ENCODE results near the gene FCGR2B. TPM values are rescaled to one million over a fixed set of nuclear protein-coding genes. Genes with fewer than 3 reads are reported as not detected.
"Not testable (repeated sequence)": the region's sequence is repeated elsewhere in the genome, so short reads cannot be mapped to it uniquely, and the experiment has no call there.

Gene FCGR2B
- total and polyA plus RNA-seq, 2 donors (not counting 1 experiment from before 2014, with no cell fraction given), result not detected

- H3K4me3 ChIP-seq (replicated peaks in 1 of 4; ENCODE audit: control extremely low read depth in 1 of 4, insufficient read depth in 1 of 4, low read depth in 3 of 4, low read length in 4 of 4), result not testable (repeated sequence)
These were observed 39.4 kb upstream of the FCGR2B start for GRCh38 chr1:161623401-161624051.

GRCh38 chr1:161624605-161625004 is 38.3 kb upstream of the FCGR2B start:
- not testable (repeated sequence) for H3K9ac ChIP-seq (ENCODE audit: insufficient read depth, low read length); H3K27ac ChIP-seq (ENCODE audit: insufficient read depth, low read length); H3K9me3 ChIP-seq (ENCODE audit: control insufficient read depth, insufficient read depth, low read depth, low read length); H4K20me1 ChIP-seq (ENCODE audit: control insufficient read depth, extremely low read depth, insufficient read depth, low read length); H3K36me3 ChIP-seq (ENCODE audit: control insufficient read depth, insufficient read depth, low read length); H2AFZ ChIP-seq (ENCODE audit: low read length); H3K79me2 ChIP-seq (ENCODE audit: control insufficient read depth, insufficient read depth, low read length); DNase-seq (ENCODE audit: low read depth in 2 of 2); H3K4me3 ChIP-seq (replicated peaks in 1 of 4; ENCODE audit: control extremely low read depth in 1 of 4, insufficient read depth in 1 of 4, low read depth in 3 of 4, low read length in 4 of 4); H3K4me2 ChIP-seq (ENCODE audit: extremely low read depth, insufficient read depth, low read length); H3K27me3 ChIP-seq (ENCODE audit: control insufficient read depth, insufficient read depth, low read length); H3K4me1 ChIP-seq (ENCODE audit: control insufficient read depth, extremely low read depth, insufficient read depth, low read length)

More at GRCh38 chr1:161623401-161624051, 39.4 kb upstream of the FCGR2B start:
- not testable (repeated sequence) for H3K4me1 ChIP-seq (ENCODE audit: control insufficient read depth, extremely low read depth, insufficient read depth, low read length); H3K4me2 ChIP-seq (ENCODE audit: extremely low read depth, insufficient read depth, low read length); DNase-seq (ENCODE audit: low read depth in 2 of 2); H3K79me2 ChIP-seq (ENCODE audit: control insufficient read depth, insufficient read depth, low read length); H3K9ac ChIP-seq (ENCODE audit: insufficient read depth, low read length); H4K20me1 ChIP-seq (ENCODE audit: control insufficient read depth, extremely low read depth, insufficient read depth, low read length); H2AFZ ChIP-seq (ENCODE audit: low read length); H3K9me3 ChIP-seq (ENCODE audit: control insufficient read depth, insufficient read depth, low read depth, low read length); H3K27me3 ChIP-seq (ENCODE audit: control insufficient read depth, insufficient read depth, low read length); H3K27ac ChIP-seq (ENCODE audit: insufficient read depth, low read length); H3K36me3 ChIP-seq (ENCODE audit: control insufficient read depth, insufficient read depth, low read length)

- not testable (repeated sequence) for DNase-seq (ENCODE audit: low read depth in 2 of 2); H3K9me3 ChIP-seq (ENCODE audit: control insufficient read depth, insufficient read depth, low read depth, low read length); H3K79me2 ChIP-seq (ENCODE audit: control insufficient read depth, insufficient read depth, low read length); H2AFZ ChIP-seq (ENCODE audit: low read length); H4K20me1 ChIP-seq (ENCODE audit: control insufficient read depth, extremely low read depth, insufficient read depth, low read length); H3K27me3 ChIP-seq (ENCODE audit: control insufficient read depth, insufficient read depth, low read length); H3K4me1 ChIP-seq (ENCODE audit: control insufficient read depth, extremely low read depth, insufficient read depth, low read length); H3K36me3 ChIP-seq (ENCODE audit: control insufficient read depth, insufficient read depth, low read length); H3K27ac ChIP-seq (ENCODE audit: insufficient read depth, low read length); H3K4me2 ChIP-seq (ENCODE audit: extremely low read depth, insufficient read depth, low read length); H3K4me3 ChIP-seq (replicated peaks in 1 of 4; ENCODE audit: control extremely low read depth in 1 of 4, insufficient read depth in 1 of 4, low read depth in 3 of 4, low read length in 4 of 4); H3K9ac ChIP-seq (ENCODE audit: insufficient read depth, low read length)
These were observed 36.3 kb upstream of the FCGR2B start for GRCh38 chr1:161626445-161627146.

GRCh38 chr1:161630128-161630742 is 32.7 kb upstream of the FCGR2B start:
- DNase-seq (ENCODE audit: low read depth in 2 of 2); H3K4me3 ChIP-seq (replicated peaks in 1 of 4; ENCODE audit: control extremely low read depth in 1 of 4, insufficient read depth in 1 of 4, low read depth in 3 of 4, low read length in 4 of 4); H3K79me2 ChIP-seq (ENCODE audit: control insufficient read depth, insufficient read depth, low read length); H2AFZ ChIP-seq (ENCODE audit: low read length); H3K9ac ChIP-seq (ENCODE audit: insufficient read depth, low read length); H3K27ac ChIP-seq (ENCODE audit: insufficient read depth, low read length); H4K20me1 ChIP-seq (ENCODE audit: control insufficient read depth, extremely low read depth, insufficient read depth, low read length); H3K9me3 ChIP-seq (ENCODE audit: control insufficient read depth, insufficient read depth, low read depth, low read length); H3K27me3 ChIP-seq (ENCODE audit: control insufficient read depth, insufficient read depth, low read length); H3K36me3 ChIP-seq (ENCODE audit: control insufficient read depth, insufficient read depth, low read length); H3K4me2 ChIP-seq (ENCODE audit: extremely low read depth, insufficient read depth, low read length); H3K4me1 ChIP-seq (ENCODE audit: control insufficient read depth, extremely low read depth, insufficient read depth, low read length): not testable (repeated sequence)
